ENCODE results near the gene RAPH1. TPM values are rescaled to one million over a fixed set of nuclear protein-coding genes. Genes with fewer than 3 reads are reported as not detected.
A peak's percentile ranks its signal among the peaks of the same experiment; 100 is the strongest.

RAPH1 gene
- total RNA-seq, 1 experiment from 2014 or later = 7.0 TPM

GRCh38 chr2:203535784-203536585 lies 884 bp upstream of the RAPH1 start:
- H3K27ac ChIP-seq (ENCODE audit: low read length) = peak overlapping the region; percentile 29
- ChIA-PET CTCF (interaction anchor here (0.6 kb wide), 1 partner anchor 50 kb away, joined by 4 read pairs; no protein-coding TSS in a partner anchor), POLR2A (ENCODE audit: unreplicated experiment) (no interaction called here)
- no peaks in the 10 kb centered on the region for H3K27me3 ChIP-seq (ENCODE audit: low read length)
- no peaks in the 10 kb centered on the region for H3F3A ChIP-seq (ENCODE audit: low read length, unreplicated experiment)
- BruUV-seq (replicated peaks) = TSS peak; percentile 90
- intact Hi-C loops (cut with micrococcal nuclease) = loop anchor here (1.0 to 5.0 kb wide), 4 partner anchors 43 to 226 kb away; no protein-coding TSS in a partner anchor
- peak overlapping the region; percentile 88 for H3K4me2 ChIP-seq (ENCODE audit: low read length)
- ATAC-seq (no peak), DNase-seq (peak; percentile 2)
- peaks cover 18% of the 10 kb centered on the region for H3K4me1 ChIP-seq (ENCODE audit: insufficient read depth, low read length)
- no peaks in the 10 kb centered on the region; the same call in 1 of the 2 replicates for H3K9me3 ChIP-seq (ENCODE audit: low read length)
- H3K9me2 ChIP-seq (replicated peaks; ENCODE audit: low read length) = no peaks in the 10 kb centered on the region
- peak overlapping the region; percentile 69 for H3K4me3 ChIP-seq (ENCODE audit: low read length)
- peaks cover 39% of the 10 kb centered on the region for H3K79me2 ChIP-seq (ENCODE audit: low read length)
- H2AFZ ChIP-seq (ENCODE audit: low read length) = peak overlapping the region; percentile 73
- H4K20me1 ChIP-seq (ENCODE audit: low read length) = no peaks in the 10 kb centered on the region
- peak overlapping the region; percentile 23; the same call in 1 of the 2 replicates for H3K9ac ChIP-seq (ENCODE audit: low read length)
- H3K36me3 ChIP-seq (ENCODE audit: low read depth, low read length) = no peaks in the 10 kb centered on the region
- TF ChIP-seq CTCF (conservative IDR thresholded peaks at IDR 0.05; ENCODE audit: low read depth, low read length) (no peak), EZH2 (IDR thresholded peaks at IDR 0.05; ENCODE audit: low read length, unreplicated experiment) (no peak), EZH2phosphoT487 (IDR thresholded peaks at IDR 0.05; ENCODE audit: borderline replicate concordance, low read length) (no peak)

DNA sequence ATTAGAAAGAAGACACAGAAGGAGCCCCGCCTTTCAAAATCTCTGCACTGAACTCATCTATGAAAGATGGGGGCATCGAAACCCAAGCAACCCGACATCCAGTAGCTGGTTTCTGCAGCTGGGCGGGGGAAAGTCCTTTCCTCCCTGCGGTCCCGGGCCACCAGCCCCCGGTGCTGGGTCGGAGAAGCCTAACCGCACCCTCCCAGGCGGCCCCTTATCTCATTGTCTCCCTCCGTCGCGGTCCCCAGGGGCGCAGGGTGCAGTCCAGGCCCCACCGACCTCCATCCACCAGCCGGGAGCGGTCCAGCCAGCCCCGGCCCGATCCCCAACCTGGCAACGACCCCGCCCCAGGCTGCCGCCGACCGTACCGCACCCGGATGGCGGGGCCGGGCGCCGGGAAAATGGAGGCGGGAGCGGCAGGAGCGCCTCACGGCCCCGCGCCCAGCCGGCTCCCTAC lies 452 bp downstream of the RAPH1 start:
- peak overlapping the region; percentile 80 for H2AFZ ChIP-seq (ENCODE audit: low read length)
- CTCF ChIA-PET = no interaction called here
- H3K36me3 ChIP-seq (ENCODE audit: low read depth, low read length) = no peaks in the 10 kb centered on the region
- peak overlapping the region; percentile 86 for H3K4me2 ChIP-seq (ENCODE audit: low read length)
- POLR2A ChIA-PET (ENCODE audit: unreplicated experiment) = no interaction called here
- peaks cover 51% of the 10 kb centered on the region for H3K79me2 ChIP-seq (ENCODE audit: low read length)
- peaks cover 18% of the 10 kb centered on the region for H3K4me1 ChIP-seq (ENCODE audit: insufficient read depth, low read length)
- H3K27ac ChIP-seq (ENCODE audit: low read length) = no peak overlapping the region
- no TSS peak for BruUV-seq (replicated peaks)
- peak overlapping the region; percentile 51 for H3K9ac ChIP-seq (ENCODE audit: low read length)
- no peaks in the 10 kb centered on the region for H3K9me2 ChIP-seq (replicated peaks; ENCODE audit: low read length)
- no peak for TF ChIP-seq CTCF (conservative IDR thresholded peaks at IDR 0.05; ENCODE audit: low read depth, low read length)
- TF ChIP-seq EZH2phosphoT487 (IDR thresholded peaks at IDR 0.05; ENCODE audit: borderline replicate concordance, low read length) = no peak
- TF ChIP-seq EZH2 (IDR thresholded peaks at IDR 0.05; ENCODE audit: low read length, unreplicated experiment) = no peak
- H3F3A ChIP-seq (ENCODE audit: low read length, unreplicated experiment) = no peaks in the 10 kb centered on the region
- ATAC-seq = peak; percentile 18
- H4K20me1 ChIP-seq (ENCODE audit: low read length) = no peaks in the 10 kb centered on the region
- peak overlapping the region; percentile 93 for H3K4me3 ChIP-seq (ENCODE audit: low read length)
- H3K9me3 ChIP-seq (ENCODE audit: low read length) = no peaks in the 10 kb centered on the region; the same call in 1 of the 2 replicates
- peak; percentile 12 for DNase-seq
- no peaks in the 10 kb centered on the region for H3K27me3 ChIP-seq (ENCODE audit: low read length)
- intact Hi-C loops (cut with micrococcal nuclease) = loop anchor here (1.0 to 5.0 kb wide), 5 partner anchors 42 to 277 kb away; no protein-coding TSS in a partner anchor
